Gastroesophageal sphincter (tissue), 3 donors: Measurements from ENCODE around the gene IGBP1.

Experiments
- CTCF ChIP-seq, 4 experiments: fragments of 200-600 bp in 2 of 4; fragments of 450-650 bp in 2 of 4; sonication (generic) in 1 of 4; IDR thresholded peaks; one replicate each; pipeline ENCODE4 v1.5.1; 2017 to 2019; ENCODE audit warnings: antibody characterized with exemption in 4 of 4, mild to moderate bottlenecking in 2 of 4, moderate library complexity in 2 of 4
- POLR2A ChIP-seq, 2 donors: fragments of 450-650 bp; IDR thresholded peaks; one replicate each; pipeline ENCODE4 v1.6.1; 2017; ENCODE audit warnings: antibody characterized with exemption in 2 of 2, mild to moderate bottlenecking in 2 of 2, moderate library complexity in 1 of 2
- POLR2AphosphoS5 ChIP-seq: sonication (generic); formaldehyde crosslinking; IDR thresholded peaks from one replicate; pipeline ENCODE4 v1.6.1; 2017; ENCODE audit warnings: antibody characterized with exemption

- TF ChIP-seq POLR2AphosphoS5 (no peak), POLR2A (IDR thresholded peaks at IDR 0.05) (no peak), CTCF (IDR thresholded peaks at IDR 0.05) (no peak)
Measured at GRCh38 chrX:70132224-70132623, 1.0 kb upstream of the IGBP1 start.
